ENCODE results near the gene MFGE8. TPM values are rescaled to one million over a fixed set of nuclear protein-coding genes. Genes with fewer than 3 reads are reported as not detected.
A peak's percentile ranks its signal among the peaks of the same experiment; 100 is the strongest.

MFGE8 gene
- total and polyA plus RNA-seq, 9 of the 15 experiments (the other 6 are each of a cell fraction or from before 2014, with no cell fraction given), result 2.3 to 142 (median 62.3) TPM

- H3K4me2 ChIP-seq (ENCODE audit: insufficient read depth, low read length), result no peak overlapping the region
- no peaks in the 10 kb centered on the region for H3K9me1 ChIP-seq (ENCODE audit: control insufficient read depth, insufficient read depth, low read length)
- no peak overlapping the region for H3K9ac ChIP-seq (ENCODE audit: insufficient read depth in 1 of 2, low read depth in 2 of 2, low read length in 2 of 2)
- in situ Hi-C loops (cut with MboI), result loop anchor here (10.0 kb wide), 1 partner anchor 293 kb away; no protein-coding TSS in a partner anchor
- peaks cover 3% of the 10 kb centered on the region; the same call in 1 of the 2 replicates for H4K20me1 ChIP-seq (replicated peaks; ENCODE audit: control insufficient read depth, insufficient read depth, low read length)
- no peaks in the 10 kb centered on the region for H3K36me3 ChIP-seq (ENCODE audit: control insufficient read depth, insufficient read depth, low read length)
- FAIRE-seq, result no peak
- no peak overlapping the region for H2AFZ ChIP-seq (ENCODE audit: low read depth, low read length)
- CTCF ChIA-PET (ENCODE audit: low intra/inter-chr PET ratio), result no interaction called here
- peaks cover under 1 to 25% of the 10 kb centered on the region in 2 experiments; a peak in 4 of 5 replicates for H3K4me1 ChIP-seq (replicated peaks in 1 of 2; ENCODE audit: control insufficient read depth in 2 of 2, insufficient read depth in 2 of 2, low read length in 2 of 2)
- POLR2A ChIA-PET, result no interaction called here
- ATAC-seq, result no peak
- TF ChIP-seq YY1 (IDR thresholded peaks at IDR 0.05; ENCODE audit: borderline replicate concordance in 1 of 3, control insufficient read depth in 1 of 3, extremely low read depth in 1 of 3, insufficient read depth in 3 of 3, insufficient read length in 1 of 3, insufficient replicate concordance in 2 of 3, low read depth in 1 of 3, low read length in 2 of 3) (peak in 1 of 3 experiments; percentile 38), ZNF507 (tag; conservative IDR thresholded peaks at IDR 0.05) (no peak)
- no peak overlapping the region for H3K27ac ChIP-seq (ENCODE audit: extremely low read depth, low read depth, low read length)
- DNase-seq (ENCODE audit: extremely low read depth in 1 of 4, low spot score in 3 of 4), result no peak
- H3K4me3 ChIP-seq, result no peak overlapping the region
- peaks cover 0 to 15% of the 10 kb centered on the region in 2 experiments; a peak in 2 of 5 replicates for H3K27me3 ChIP-seq (ENCODE audit: control insufficient read depth in 2 of 2, insufficient read depth in 2 of 2, low read length in 2 of 2)
- BruUV-seq (replicated peaks), result no TSS peak
- H3K9me3 ChIP-seq (replicated peaks; ENCODE audit: control insufficient read depth, insufficient read depth, low read depth, low read length), result no peaks in the 10 kb centered on the region
- no peaks in the 10 kb centered on the region for H3K79me2 ChIP-seq (ENCODE audit: control insufficient read depth, insufficient read depth, low read length)
- 41% methylated on average over 3 of the region's 3 CpGs for WGBS (ENCODE audit: insufficient coverage, low coverage, missing lambda C conversion rate)
- intact Hi-C loops (cut with micrococcal nuclease), result no loop called here
Observed at GRCh38 chr15:88881775-88882174, 31.4 kb downstream of the MFGE8 start.

DNA sequence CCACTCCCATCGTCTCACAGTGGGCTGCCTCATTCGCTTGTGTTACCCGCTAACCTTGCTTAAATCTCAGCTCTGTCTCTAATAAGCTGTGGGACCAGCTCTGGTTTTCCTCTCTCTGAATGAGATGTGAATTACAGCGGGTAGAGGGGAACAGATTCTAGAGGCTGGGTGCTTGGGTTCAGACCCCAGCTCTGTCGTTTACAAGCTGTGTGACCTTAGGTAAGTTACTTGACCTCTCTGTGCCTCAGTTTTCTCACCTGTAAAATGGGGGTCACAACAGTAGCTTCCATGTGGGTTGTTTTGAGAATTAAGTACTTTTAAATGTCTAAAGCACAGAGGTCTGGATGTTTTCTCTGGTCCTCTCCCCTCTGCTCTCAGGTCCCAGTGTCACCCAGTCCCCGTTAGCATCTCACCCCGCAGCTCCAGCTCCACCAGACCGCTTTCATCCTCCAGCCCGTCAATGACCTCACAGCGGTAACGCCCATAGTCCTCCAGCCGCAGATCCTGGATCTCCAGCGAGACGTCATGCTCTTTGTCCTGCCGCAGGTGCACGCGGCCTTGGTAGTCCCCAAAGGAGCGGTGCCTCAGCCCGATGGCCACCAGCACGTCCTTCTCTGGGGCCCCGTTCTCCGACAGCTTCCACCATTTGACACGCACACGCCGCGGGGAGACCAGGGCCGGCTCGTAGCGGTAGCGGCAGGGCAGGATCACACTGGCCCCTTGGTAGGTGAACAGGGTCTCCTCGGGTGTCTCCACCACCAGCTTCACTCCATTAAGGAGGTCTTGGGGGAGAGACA lies 32.0 kb downstream of the MFGE8 start:
- H3K9me3 ChIP-seq (replicated peaks; ENCODE audit: control insufficient read depth, insufficient read depth, low read depth, low read length), result no peaks in the 10 kb centered on the region
- intact Hi-C loops (cut with micrococcal nuclease), result no loop called here
- H3K9ac ChIP-seq (ENCODE audit: insufficient read depth in 1 of 2, low read depth in 2 of 2, low read length in 2 of 2), result no peak overlapping the region
- POLR2A ChIA-PET, result interaction anchor here (0.6 to 1.1 kb wide), 8 partner anchors 10 to 315 kb away, joined by 3 to 6 read pairs (median 3); no protein-coding TSS in a partner anchor
- no peak overlapping the region for H3K4me3 ChIP-seq
- no peaks in the 10 kb centered on the region for H3K36me3 ChIP-seq (ENCODE audit: control insufficient read depth, insufficient read depth, low read length)
- ATAC-seq, result no peak
- no peaks in the 10 kb centered on the region for H3K79me2 ChIP-seq (ENCODE audit: control insufficient read depth, insufficient read depth, low read length)
- CTCF ChIA-PET (ENCODE audit: low intra/inter-chr PET ratio), result no interaction called here
- H3K27me3 ChIP-seq (ENCODE audit: control insufficient read depth in 2 of 2, insufficient read depth in 2 of 2, low read length in 2 of 2), result peaks cover 0 to 20% of the 10 kb centered on the region in 2 experiments; a peak in 2 of 5 replicates
- H3K27ac ChIP-seq (ENCODE audit: extremely low read depth, low read depth, low read length), result no peak overlapping the region
- in situ Hi-C loops (cut with MboI), result loop anchor here (10.0 kb wide), 1 partner anchor 294 kb away; no protein-coding TSS in a partner anchor
- no peak overlapping the region for H3K4me2 ChIP-seq (ENCODE audit: insufficient read depth, low read length)
- H3K9me1 ChIP-seq (ENCODE audit: control insufficient read depth, insufficient read depth, low read length), result no peaks in the 10 kb centered on the region
- FAIRE-seq, result no peak
- no peak for DNase-seq (ENCODE audit: extremely low read depth in 1 of 4, low spot score in 3 of 4)
- peaks cover 5% of the 10 kb centered on the region; the same call in 1 of the 2 replicates for H4K20me1 ChIP-seq (replicated peaks; ENCODE audit: control insufficient read depth, insufficient read depth, low read length)
- H2AFZ ChIP-seq (ENCODE audit: low read depth, low read length), result 0 out of 2 replicates have a peak overlapping the region, but pooled peaks have one; percentile 21
- BruUV-seq (replicated peaks), result no TSS peak
- H3K4me1 ChIP-seq (replicated peaks in 1 of 2; ENCODE audit: control insufficient read depth in 2 of 2, insufficient read depth in 2 of 2, low read length in 2 of 2), result peaks cover 7 to 29% of the 10 kb centered on the region in 2 experiments; a peak in 4 of 5 replicates
- 44% methylated on average over 18 of the region's 31 CpGs for WGBS (ENCODE audit: insufficient coverage, low coverage, missing lambda C conversion rate)
- TF ChIP-seq ZNF668 (CRISPR knock-in tag; IDR thresholded peaks at IDR 0.05) (no peak), BCOR (IDR thresholded peaks at IDR 0.05) (peak; percentile 86), CBX8 (IDR thresholded peaks at IDR 0.05; ENCODE audit: borderline replicate concordance, extremely low read depth, low read depth, low read length, poor library complexity, severe bottlenecking) (no peak), TRIM25 (IDR thresholded peaks at IDR 0.05; ENCODE audit: borderline replicate concordance) (no peak), KDM1A (IDR thresholded peaks at IDR 0.05) (peak; percentile 57 to 73), GABPB1 (CRISPR knock-in tag; IDR thresholded peaks at IDR 0.05) (no peak), ZFP36 (IDR thresholded peaks at IDR 0.05; ENCODE audit: low read depth, low read length, partially characterized antibody) (peak; percentile 79)
- TF ChIP-seq, protein P1, sequence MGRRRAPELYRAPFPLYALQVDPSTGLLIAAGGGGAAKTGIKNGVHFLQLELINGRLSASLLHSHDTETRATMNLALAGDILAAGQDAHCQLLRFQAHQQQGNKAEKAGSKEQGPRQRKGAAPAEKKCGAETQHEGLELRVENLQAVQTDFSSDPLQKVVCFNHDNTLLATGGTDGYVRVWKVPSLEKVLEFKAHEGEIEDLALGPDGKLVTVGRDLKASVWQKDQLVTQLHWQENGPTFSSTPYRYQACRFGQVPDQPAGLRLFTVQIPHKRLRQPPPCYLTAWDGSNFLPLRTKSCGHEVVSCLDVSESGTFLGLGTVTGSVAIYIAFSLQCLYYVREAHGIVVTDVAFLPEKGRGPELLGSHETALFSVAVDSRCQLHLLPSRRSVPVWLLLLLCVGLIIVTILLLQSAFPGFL (CRISPR knock-in tag; IDR thresholded peaks at IDR 0.05), result no peak

All from K562 (cell line).